Stimulated activated CD4-positive, alpha-beta T cell treated with anti-CD3 and anti-CD28 coated beads, Interleukin-2, amount 100 ng/mL, for 24 hours (primary cell): Measurements from ENCODE around the gene SLC25A46.
"Not testable (repeated sequence)": the region's sequence is repeated elsewhere in the genome, so short reads cannot be mapped to it uniquely, and the experiment has no call there.

Experiments
- DNase-seq, 2 donors: peaks; one replicate each; pipeline ENCODE4 v3.0.0-alpha.2; 2020

Gene SLC25A46

DNA sequence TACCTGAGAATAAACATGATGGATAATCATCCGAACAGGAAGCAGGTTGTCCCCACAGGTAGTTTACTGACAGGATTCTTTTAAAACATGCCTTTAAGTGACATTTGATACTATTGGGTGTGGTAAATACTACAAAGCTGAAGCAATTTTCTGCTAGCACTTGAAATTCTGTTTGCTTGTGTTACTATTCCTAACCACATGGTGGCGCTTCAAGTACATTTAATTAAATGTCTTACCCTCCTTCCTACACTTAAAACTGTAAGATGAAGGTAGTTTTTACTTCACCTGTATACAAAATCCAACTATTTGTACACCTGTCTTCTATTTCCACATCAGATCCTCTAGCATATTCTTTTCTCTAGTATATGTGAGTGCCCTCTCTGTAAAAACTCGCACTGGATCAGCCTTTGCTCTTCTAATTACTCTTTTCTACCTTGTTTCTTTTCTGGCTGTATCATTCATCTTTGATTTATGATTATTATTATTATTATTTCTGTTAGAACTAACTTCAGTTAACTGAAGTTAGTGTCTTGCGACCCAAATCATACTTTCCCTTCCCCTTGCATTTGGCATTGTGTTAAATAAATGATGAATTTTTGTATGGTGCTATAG, 18.4 kb downstream of the SLC25A46 start:
- DNase-seq = peak in 1 of 2 donors; percentile 19

DNA sequence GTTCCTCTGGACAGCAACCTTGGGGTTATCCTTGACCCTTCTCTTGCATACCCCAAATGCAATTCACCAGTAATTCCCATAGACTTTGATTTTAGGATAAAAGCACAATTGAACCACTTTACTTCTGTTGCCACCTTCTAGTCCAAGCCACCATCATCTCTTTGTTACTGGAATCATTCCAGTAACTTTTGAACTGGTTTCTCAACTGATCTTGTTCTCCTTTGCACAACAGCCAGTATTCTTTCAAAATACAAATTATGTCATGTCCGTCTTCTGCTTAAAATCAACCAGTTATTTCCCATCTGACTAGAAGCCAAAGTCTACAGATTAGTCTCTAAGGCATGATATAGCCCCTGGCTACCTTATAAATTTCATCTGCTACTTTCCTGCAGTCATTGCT, 21.4 kb downstream of the SLC25A46 start:
- DNase-seq = no peak

DNA sequence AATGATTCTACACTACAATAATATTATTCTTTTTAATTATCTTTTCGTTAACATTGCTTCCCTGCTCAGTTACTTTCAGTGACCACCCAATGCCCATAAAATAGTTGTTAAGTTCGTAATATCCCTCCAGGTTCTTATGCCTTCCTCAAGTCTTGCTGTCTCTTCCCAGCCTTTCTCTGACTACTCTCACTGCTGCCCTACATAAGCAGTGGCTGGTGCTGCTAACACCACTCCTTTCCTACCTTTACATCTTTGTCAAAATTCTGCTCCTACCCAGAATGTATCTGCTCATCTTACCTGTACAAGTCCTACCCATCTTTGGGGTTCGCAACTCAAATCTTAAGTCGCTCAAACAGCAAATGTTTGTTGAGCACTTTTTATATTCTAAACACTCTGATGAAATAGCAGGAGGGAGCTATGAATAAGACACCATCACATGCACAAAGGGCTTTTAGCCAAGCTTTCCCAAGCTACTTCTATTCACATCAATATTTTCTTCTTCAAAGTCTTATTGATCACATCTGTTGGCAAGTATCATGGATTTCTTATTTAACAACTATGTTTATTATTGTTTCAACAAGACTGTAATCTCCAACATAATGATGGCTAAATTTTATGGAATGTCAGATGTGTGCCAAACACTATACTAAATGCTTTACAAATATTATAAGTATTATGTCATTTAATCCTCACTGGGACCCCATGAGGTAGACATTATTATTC, 29.5 kb downstream of the SLC25A46 start:
- DNase-seq = no peak

DNA sequence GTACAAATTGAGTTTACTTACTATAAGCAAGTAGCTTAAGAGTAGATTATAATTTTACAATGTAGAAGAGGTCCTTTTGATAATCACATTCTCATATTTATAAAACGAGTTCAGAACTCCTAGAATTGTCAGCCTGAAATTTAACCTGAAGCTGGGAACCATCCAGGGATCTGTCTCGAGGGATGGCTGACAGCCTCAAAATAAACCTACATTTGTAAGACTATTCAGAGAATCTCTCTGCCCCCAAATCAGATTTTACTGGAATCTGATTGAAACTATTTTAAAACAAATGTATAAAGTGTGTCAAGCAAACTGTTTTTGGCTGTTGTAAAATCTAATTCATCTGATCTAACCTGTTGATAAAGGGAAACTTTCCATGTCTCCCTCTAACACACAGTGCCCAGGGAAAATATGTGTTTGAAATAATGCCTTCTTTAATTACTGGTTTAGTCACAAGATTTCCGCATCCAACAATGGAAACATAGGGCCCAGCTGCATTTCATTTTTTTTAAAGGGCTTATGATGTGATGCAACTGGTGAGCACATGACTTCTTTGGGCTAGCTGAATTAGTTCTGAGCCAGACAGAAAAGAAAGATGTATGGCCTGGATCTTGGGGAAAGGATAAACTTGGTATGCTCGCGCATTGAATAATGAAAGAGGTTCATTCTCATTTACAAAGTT, 30.3 kb downstream of the SLC25A46 start:
- DNase-seq = no peak

DNA sequence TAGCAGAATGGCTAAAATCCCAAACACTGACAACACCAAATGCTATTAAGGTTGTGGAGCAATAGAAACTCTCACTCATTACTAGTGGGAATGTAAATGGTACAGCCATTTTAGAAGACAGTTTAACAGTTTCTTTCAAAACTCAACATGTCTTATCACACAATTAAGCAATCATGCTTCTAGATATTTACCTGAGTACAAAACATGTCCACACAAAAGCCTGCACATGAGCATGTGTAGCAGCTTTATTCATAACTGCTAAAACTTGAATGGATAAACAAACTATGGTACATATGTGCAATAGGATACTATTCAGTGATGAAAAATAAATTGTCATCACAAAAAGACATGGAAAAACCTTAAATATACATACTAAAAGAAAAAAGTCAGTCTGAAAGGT, 31.5 kb downstream of the SLC25A46 start:
- no peak for DNase-seq

DNA sequence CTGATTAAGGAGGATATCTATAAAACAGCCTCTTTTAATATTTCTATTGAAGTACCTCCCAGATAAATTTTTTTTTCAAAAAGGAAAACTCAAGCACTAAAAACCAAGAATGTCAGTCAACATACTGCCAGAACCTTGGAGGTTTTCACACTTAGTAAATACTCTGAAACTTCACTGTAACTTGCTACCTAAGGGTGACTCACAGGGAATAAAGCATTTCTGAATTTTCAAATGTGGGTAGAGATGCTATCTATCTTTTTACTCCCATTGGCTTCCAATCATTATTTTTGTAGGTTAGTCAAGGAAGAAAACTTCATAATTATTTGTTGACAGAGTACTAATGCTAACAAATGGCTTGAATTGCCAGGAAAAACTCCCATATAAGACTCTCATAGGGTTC, 46.1 kb downstream of the SLC25A46 start:
- no peak for DNase-seq

DNA sequence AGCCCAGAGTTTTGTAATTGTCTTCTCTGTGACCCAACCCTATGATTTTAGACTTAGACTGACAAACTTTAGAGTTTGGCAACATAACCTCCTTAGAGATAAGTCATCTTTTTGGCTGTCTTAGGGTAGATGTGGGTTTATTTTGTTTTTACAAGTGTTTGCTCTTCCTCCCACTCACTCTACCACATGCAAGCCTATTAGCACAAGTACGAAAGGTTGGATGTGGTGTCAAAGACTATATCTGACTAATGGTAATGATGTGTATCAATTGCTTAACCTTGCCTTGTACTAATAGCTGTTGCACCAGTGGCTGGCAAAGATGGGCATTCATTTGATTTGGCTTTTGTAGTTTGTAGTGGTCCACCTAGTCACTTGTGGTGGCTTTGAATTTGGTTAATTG, 46.5 kb downstream of the SLC25A46 start:
- DNase-seq = no peak

DNA sequence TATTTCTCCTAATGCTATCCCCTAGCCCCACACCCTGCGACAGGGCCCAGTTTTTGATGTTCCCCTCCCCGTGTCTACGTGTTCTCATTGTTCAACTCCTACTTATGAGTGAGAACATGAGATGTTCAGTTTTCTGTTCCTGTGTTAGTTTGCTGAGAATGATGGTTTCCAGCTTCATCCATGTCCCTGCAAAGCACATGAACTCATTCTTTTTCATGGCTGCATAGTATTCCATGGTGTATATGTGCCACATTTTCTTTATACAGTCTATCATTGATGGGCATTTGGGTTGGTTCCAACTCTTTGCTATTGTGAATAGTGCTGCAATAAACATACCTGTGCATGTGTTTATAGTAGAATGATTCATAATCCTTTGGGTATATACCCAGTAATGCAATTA, 49.2 kb downstream of the SLC25A46 start:
- DNase-seq = not testable (repeated sequence)

DNA sequence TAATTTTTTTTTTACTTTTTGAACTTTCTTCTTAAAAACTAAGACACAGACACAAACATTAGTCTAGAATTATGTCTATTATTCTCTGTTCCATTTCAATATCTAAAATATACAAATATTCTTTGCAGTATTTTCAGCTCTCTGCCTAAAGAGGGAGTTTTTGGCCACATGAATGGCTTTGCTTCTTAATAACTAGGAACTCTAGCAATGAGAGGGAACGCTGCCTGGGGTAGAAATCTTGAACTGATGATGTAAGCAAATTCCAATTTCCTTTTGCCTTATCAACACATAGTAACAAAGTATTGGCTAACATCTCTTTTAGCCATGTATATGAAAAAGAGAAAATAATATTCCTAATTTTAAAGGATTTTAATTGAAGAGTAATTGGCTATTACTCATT, 51.9 kb downstream of the SLC25A46 start:
- no peak for DNase-seq

DNA sequence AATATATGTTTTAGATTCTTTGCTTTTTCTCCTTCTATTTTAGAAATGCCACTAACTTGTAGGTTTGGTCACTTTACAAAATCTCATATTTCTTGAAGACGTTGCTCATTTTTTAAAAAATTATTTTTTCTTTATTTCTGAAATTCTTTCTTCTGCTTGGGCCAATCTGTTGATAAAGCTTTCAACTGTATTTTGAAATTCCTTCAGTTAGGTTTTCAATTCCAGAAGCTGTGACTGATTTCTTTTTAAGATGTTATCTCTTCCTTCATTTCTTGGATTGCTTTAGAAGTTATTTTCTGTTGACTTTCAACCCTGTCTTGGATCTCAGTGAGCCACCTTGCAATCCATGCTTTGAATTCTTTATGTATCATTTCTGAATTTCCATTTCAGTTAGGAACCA, 64.2 kb downstream of the SLC25A46 start:
- DNase-seq = no peak

DNA sequence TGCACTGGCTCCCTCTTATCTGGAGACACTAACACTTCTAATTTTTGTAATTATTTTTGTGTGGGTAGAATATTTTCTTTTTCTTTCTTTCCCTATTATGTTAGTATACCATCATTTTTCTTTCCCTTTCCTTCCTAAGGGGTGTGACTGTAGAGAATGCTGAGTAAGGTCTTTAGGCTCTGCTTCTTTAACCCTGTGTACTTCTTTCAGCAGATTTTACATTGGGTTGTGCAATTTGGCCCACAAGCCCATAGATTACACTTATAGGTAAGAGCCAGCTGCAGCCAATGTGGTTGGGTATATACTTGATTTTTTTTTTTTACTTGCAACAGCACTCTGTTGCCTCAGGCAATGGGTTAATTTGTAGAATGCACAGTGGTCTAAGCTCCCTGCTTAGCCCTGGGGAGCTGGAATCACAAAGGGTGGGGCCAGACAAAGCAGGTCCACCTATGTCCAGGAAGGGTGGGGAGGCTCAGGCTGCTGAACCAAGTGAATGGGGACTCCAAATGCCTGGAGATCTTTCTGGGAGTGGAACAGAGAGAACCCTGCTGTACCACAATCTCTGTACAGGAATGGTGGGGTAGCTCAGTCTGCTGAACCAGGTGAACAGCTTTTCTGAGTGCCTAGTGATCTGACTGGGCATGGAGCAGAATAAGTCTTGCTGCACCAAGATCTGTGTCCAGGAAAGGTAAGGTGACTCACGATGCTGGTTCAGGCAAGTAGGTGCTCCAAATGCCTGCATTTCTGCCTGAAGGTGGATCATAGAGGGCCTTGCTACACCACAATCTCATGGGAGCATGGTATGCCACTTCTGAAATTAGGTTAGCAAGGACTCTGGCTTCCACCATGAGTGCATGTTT, 64.9 kb downstream of the SLC25A46 start:
- no peak for DNase-seq

DNA sequence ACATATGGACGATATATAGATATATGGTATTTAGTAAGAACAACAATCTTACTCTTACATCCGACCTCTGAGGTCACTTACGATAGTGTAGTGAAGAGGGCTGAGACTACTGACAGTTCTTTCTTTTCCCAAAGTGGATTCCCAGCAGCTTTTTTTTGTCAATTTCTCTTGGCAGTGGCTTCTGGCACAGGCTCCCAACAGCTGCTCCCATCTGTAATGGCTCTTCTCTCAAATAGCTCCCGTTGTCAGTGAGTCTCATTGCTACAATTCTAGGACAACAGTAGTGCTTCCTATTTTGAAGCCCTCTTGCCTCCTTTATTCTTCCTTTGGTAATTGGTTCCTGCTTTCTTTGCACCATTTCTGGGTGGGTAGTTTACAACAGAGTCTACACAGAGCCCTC, 68.4 kb downstream of the SLC25A46 start:
- DNase-seq = no peak

DNA sequence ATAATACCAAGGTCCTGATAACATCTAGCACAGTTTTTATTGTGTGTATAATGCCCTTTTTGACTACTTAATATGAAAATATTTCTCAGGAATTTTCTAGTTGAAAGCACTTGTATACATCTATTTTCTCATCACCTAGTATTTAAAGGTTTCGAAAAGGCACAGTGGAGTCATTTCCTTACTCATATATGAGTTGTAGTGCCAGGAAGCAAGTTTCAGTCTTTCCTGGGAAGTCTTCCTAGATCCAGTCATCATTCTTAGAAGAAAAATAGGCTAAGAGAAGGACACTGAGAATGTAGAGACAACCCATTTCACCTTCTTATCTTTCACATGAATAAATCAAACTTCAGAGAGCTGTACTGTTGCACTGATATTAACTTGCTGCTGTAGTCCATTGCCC, 70.2 kb downstream of the SLC25A46 start:
- DNase-seq = no peak
